Measurements from ENCODE around the gene SPRTN. TPM values are rescaled to one million over a fixed set of nuclear protein-coding genes. Genes with fewer than 3 reads are reported as not detected.

Gene SPRTN
- total and polyA plus RNA-seq, 2 of the 4 experiments (the other 2 are of a cell fraction), result 6.5 to 17.4 TPM

GRCh38 chr1:231301990-231302389 lies 36.1 kb upstream of the SPRTN start:
- no peak overlapping the region for H3K23ac ChIP-seq (ENCODE audit: low read depth, low read length)
- H3K36me3 ChIP-seq (ENCODE audit: control insufficient read depth, insufficient read depth, low read length), result no peaks in the 10 kb centered on the region
- H3K27me3 ChIP-seq (ENCODE audit: control insufficient read depth, insufficient read depth, low read length), result no peaks in the 10 kb centered on the region
- in situ Hi-C loops (cut with MboI; ENCODE audit: low sequenced_read_pairs), result no loop called here
- BruUV-seq (replicated peaks), result no TSS peak
- H2AK5ac ChIP-seq (ENCODE audit: low read depth, low read length), result no peak overlapping the region
- H4K5ac ChIP-seq (ENCODE audit: low read depth, low read length), result no peak overlapping the region
- TF ChIP-seq BHLHE40 (IDR thresholded peaks at IDR 0.05; ENCODE audit: low read depth, low read length), result no peak
- no peak for TF ChIP-seq RCOR1 (IDR thresholded peaks at IDR 0.05; ENCODE audit: insufficient replicate concordance, low read length)
- no peak for TF ChIP-seq CEBPB (IDR thresholded peaks at IDR 0.05; ENCODE audit: low read depth, low read length)
- no peak for TF ChIP-seq MXI1 (IDR thresholded peaks at IDR 0.05; ENCODE audit: borderline replicate concordance, low read depth, low read length)
- no peak for TF ChIP-seq POLR2A (IDR thresholded peaks at IDR 0.05; ENCODE audit: low read depth, low read length)
- TF ChIP-seq RAD21 (IDR thresholded peaks at IDR 0.05; ENCODE audit: low read length), result no peak
- TF ChIP-seq ELK1 (IDR thresholded peaks at IDR 0.05; ENCODE audit: borderline replicate concordance, low read depth, low read length), result no peak
- TF ChIP-seq, protein P1, sequence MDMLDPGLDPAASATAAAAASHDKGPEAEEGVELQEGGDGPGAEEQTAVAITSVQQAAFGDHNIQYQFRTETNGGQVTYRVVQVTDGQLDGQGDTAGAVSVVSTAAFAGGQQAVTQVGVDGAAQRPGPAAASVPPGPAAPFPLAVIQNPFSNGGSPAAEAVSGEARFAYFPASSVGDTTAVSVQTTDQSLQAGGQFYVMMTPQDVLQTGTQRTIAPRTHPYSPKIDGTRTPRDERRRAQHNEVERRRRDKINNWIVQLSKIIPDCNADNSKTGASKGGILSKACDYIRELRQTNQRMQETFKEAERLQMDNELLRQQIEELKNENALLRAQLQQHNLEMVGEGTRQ (IDR thresholded peaks at IDR 0.05; ENCODE audit: low read depth, low read length), result no peak
- no peak for TF ChIP-seq MAZ (IDR thresholded peaks at IDR 0.05; ENCODE audit: borderline replicate concordance, low read depth, low read length)
- TF ChIP-seq NFE2L2 (IDR thresholded peaks at IDR 0.05; ENCODE audit: low read depth, low read length), result no peak
- TF ChIP-seq SMC3 (IDR thresholded peaks at IDR 0.05; ENCODE audit: low read depth, low read length), result no peak
- TF ChIP-seq RFX5 (IDR thresholded peaks at IDR 0.05; ENCODE audit: low read depth, low read length), result no peak
- no peak for TF ChIP-seq FOS (IDR thresholded peaks at IDR 0.05; ENCODE audit: low read depth, low read length)
- TF ChIP-seq MAFK (IDR thresholded peaks at IDR 0.05; ENCODE audit: low read depth, low read length), result no peak
- no peak overlapping the region for H3K4me2 ChIP-seq (ENCODE audit: low read depth, low read length)
- H2BK20ac ChIP-seq (ENCODE audit: low read depth, low read length), result no peak overlapping the region
- no peak overlapping the region for H4K91ac ChIP-seq (ENCODE audit: insufficient read depth, low read depth, low read length)
- no peak overlapping the region for H3K9ac ChIP-seq (ENCODE audit: low read depth, low read length)
- no peak overlapping the region for H3K14ac ChIP-seq (replicated peaks; ENCODE audit: low read depth, low read length)
- CTCF ChIA-PET, result no interaction called here
- no peaks in the 10 kb centered on the region for H4K20me1 ChIP-seq (ENCODE audit: insufficient read depth, low read length)
- no peak overlapping the region for H4K8ac ChIP-seq (ENCODE audit: low read depth in 2 of 2, low read length in 2 of 2)
- H2AFZ ChIP-seq (replicated peaks; ENCODE audit: low read length, poor library complexity), result no peak overlapping the region
- no peak overlapping the region for H2BK15ac ChIP-seq (ENCODE audit: low read depth, low read length)
- no peak overlapping the region for H2BK5ac ChIP-seq (ENCODE audit: low read depth, low read length, poor library complexity, severe bottlenecking)
- H2AK9ac ChIP-seq (replicated peaks; ENCODE audit: low read depth, low read length, poor library complexity), result no peak overlapping the region
- ATAC-seq (ENCODE audit: low read depth) (no peak), DNase-seq (no peak)
- POLR2A ChIA-PET (ENCODE audit: unreplicated experiment), result no interaction called here
- intact Hi-C loops (cut with micrococcal nuclease), result no loop called here
- WGBS, 2 experiments (ENCODE audit: extremely low coverage in 2 of 2, insufficient read length in 1 of 2), result 70% methylated on average over 2 of the region's 3 CpGs; no CpG with 5 or more reads in 1 of the 2 experiments
- dilution Hi-C loops (cut with HindIII; ENCODE audit: low sequenced_read_pairs, unreplicated experiment), result no loop called here
- no peaks in the 10 kb centered on the region for H3K9me1 ChIP-seq (ENCODE audit: insufficient read depth, low read length)
- no peak overlapping the region for H3K18ac ChIP-seq (ENCODE audit: low read depth, low read length)
- no peak overlapping the region for H3K56ac ChIP-seq (ENCODE audit: extremely low read depth, insufficient read depth, low read length)
- H3K27ac ChIP-seq (ENCODE audit: insufficient read depth, low read length), result no peak overlapping the region
- H3K79me1 ChIP-seq (ENCODE audit: low read depth in 1 of 2, low read length in 2 of 2), result no peaks in the 10 kb centered on the region
- H3K4me1 ChIP-seq (ENCODE audit: control insufficient read depth, insufficient read depth, low read length), result no peaks in the 10 kb centered on the region
- H3K4me3 ChIP-seq (ENCODE audit: insufficient read depth, low read depth, low read length), result no peak overlapping the region
- no peak overlapping the region for H3K4ac ChIP-seq (ENCODE audit: low read depth, low read length)
- H2BK120ac ChIP-seq (ENCODE audit: low read depth, low read length), result no peak overlapping the region
- H3K9me3 ChIP-seq (ENCODE audit: control insufficient read depth, insufficient read depth, low read length), result no peaks in the 10 kb centered on the region
